Neural cell (in vitro differentiated cells): ENCODE data around the gene KNG1. TPM values are rescaled to one million over a fixed set of nuclear protein-coding genes. Genes with fewer than 3 reads are reported as not detected.

Experiments used
- H2AFZ ChIP-seq: fragments of 200-600, 300-800 bp; sonication (generic), shearing (Covaris generic); 2 replicates; pipeline ENCODE4 v1.6.0; 2014; ENCODE audit warnings: low read depth, mild to moderate bottlenecking, antibody characterized with exemption, low read length, moderate library complexity
- H3F3A ChIP-seq: fragments of 200-600 bp; shearing (Covaris generic); 2 replicates; pipeline ENCODE4 v1.6.1; 2016; ENCODE audit warnings: mild to moderate bottlenecking, moderate library complexity, mixed read lengths, antibody characterized with exemption, low read length; ENCODE audit not compliant: insufficient read depth, poor library complexity, severe bottlenecking
- H3K27ac ChIP-seq: fragments of 200-600, 300-800 bp; sonication (generic), shearing (Covaris generic); 2 replicates; pipeline ENCODE4 v1.5.1; 2014; ENCODE audit warnings: mild to moderate bottlenecking, low read length, moderate library complexity
- H3K27me3 ChIP-seq: fragments of 300-800, 200-600 bp; sonication (generic), shearing (Covaris generic); 2 replicates; pipeline ENCODE4 v1.6.0; 2014; ENCODE audit warnings: mild to moderate bottlenecking, low read depth, low read length, moderate library complexity; ENCODE audit not compliant: insufficient read depth
- H3K36me3 ChIP-seq: fragments of 300-800, 200-600 bp; sonication (generic), shearing (Covaris generic); 2 replicates; pipeline ENCODE4 v1.5.1; 2014; ENCODE audit warnings: mild to moderate bottlenecking, antibody characterized with exemption, low read length, moderate library complexity; ENCODE audit not compliant: insufficient read depth
- H3K4me2 ChIP-seq: fragments of 300-800, 200-600 bp; sonication (generic), shearing (Covaris generic); 2 replicates; pipeline ENCODE4 v1.6.0; 2014; ENCODE audit warnings: mild to moderate bottlenecking, low read length
- H3K4me3 ChIP-seq: fragments of 300-800, 200-600 bp; sonication (generic), shearing (Covaris generic); 2 replicates; pipeline ENCODE4 v1.5.1; 2014; ENCODE audit warnings: mild to moderate bottlenecking, low read length, moderate library complexity
- H3K79me2 ChIP-seq: fragments of 200-600 bp; shearing (Covaris generic); replicated peaks from 2 replicates; pipeline ENCODE4 v1.6.0; 2014; ENCODE audit warnings: mild to moderate bottlenecking, low read length, moderate library complexity; ENCODE audit not compliant: insufficient read depth
- H3K9ac ChIP-seq: fragments of 300-800, 200-600 bp; sonication (generic), shearing (Covaris generic); 2 replicates; pipeline ENCODE4 v1.6.1; 2016; ENCODE audit warnings: mild to moderate bottlenecking, low read length, mixed read lengths
- H3K9me2 ChIP-seq: fragments of 200-600 bp; shearing (Covaris generic); 2 replicates; pipeline ENCODE4 v1.6.1; 2016; ENCODE audit warnings: mild to moderate bottlenecking, low read length, mixed read lengths; ENCODE audit not compliant: insufficient read depth
- H3K9me3 ChIP-seq: fragments of 200-600, 300-800 bp; sonication (generic), shearing (Covaris generic); 2 replicates; pipeline ENCODE4 v1.6.1; 2016; ENCODE audit warnings: mild to moderate bottlenecking, mixed run types, low read length, moderate library complexity, mixed read lengths
- H4K20me1 ChIP-seq: fragments of 200-600 bp; shearing (Covaris generic); 2 replicates; pipeline ENCODE4 v1.6.1; 2016; ENCODE audit warnings: mild to moderate bottlenecking, mixed run types; ENCODE audit not compliant: insufficient read depth
- EP300 ChIP-seq: fragments of 450-650 bp; conservative IDR thresholded peaks from 2 replicates; pipeline ENCODE4 v1.6.1; 2014; ENCODE audit warnings: antibody characterized with exemption, mild to moderate bottlenecking, moderate library complexity; ENCODE audit not compliant: poor library complexity, severe bottlenecking
- EZH2 ChIP-seq: fragments of 200-600, 300-800 bp; shearing (Covaris generic), sonication (generic); IDR thresholded peaks from 2 replicates; pipeline ENCODE4 v1.6.1; 2014; ENCODE audit warnings: antibody characterized with exemption, low read length, borderline replicate concordance, mild to moderate bottlenecking; ENCODE audit not compliant: insufficient read depth, poor library complexity, severe bottlenecking
- MXI1 ChIP-seq: fragments of 450-650 bp; conservative IDR thresholded peaks from 2 replicates; pipeline ENCODE4 v1.6.1; 2014; ENCODE audit warnings: antibody characterized with exemption, mild to moderate bottlenecking; ENCODE audit not compliant: poor library complexity, severe bottlenecking
- POLR2AphosphoS5 ChIP-seq: IDR thresholded peaks from 2 replicates; pipeline ENCODE4 v1.6.1; 2012
- RAD21 ChIP-seq: fragments of 450-650 bp; conservative IDR thresholded peaks from 2 replicates; pipeline ENCODE4 v1.6.1; 2014; ENCODE audit warnings: antibody characterized with exemption, mild to moderate bottlenecking, moderate library complexity
- REST ChIP-seq: IDR thresholded peaks from 2 replicates; pipeline ENCODE4 v1.6.1; 2012; ENCODE audit warnings: borderline replicate concordance
- SMC3 ChIP-seq: fragments of 450-650 bp; conservative IDR thresholded peaks from 2 replicates; pipeline ENCODE4 v1.6.1; 2014; ENCODE audit warnings: antibody characterized with exemption, mild to moderate bottlenecking, moderate library complexity; ENCODE audit not compliant: poor library complexity
- TAF1 ChIP-seq: IDR thresholded peaks from 2 replicates; pipeline ENCODE4 v1.6.1; 2012; ENCODE audit warnings: low read depth
- polyA plus RNA-seq: library from polyadenylated mRNA; depleted of rRNA; stranded (reverse); fragments of >200 nt; gene quantifications from 2 replicates; pipeline ENCODE4 v1.2.3, GENCODE V29; 2014
- TF ChIP-seq, protein P1 (sequence below): fragments of 450-650 bp; IDR thresholded peaks from 2 replicates; pipeline ENCODE4 v1.5.1; 2014; ENCODE audit warnings: antibody characterized with exemption, mild to moderate bottlenecking, moderate library complexity; ENCODE audit not compliant: poor library complexity, severe bottlenecking

Gene KNG1
- polyA plus RNA-seq, 1 donor from 2014 or later = not detected

DNA sequence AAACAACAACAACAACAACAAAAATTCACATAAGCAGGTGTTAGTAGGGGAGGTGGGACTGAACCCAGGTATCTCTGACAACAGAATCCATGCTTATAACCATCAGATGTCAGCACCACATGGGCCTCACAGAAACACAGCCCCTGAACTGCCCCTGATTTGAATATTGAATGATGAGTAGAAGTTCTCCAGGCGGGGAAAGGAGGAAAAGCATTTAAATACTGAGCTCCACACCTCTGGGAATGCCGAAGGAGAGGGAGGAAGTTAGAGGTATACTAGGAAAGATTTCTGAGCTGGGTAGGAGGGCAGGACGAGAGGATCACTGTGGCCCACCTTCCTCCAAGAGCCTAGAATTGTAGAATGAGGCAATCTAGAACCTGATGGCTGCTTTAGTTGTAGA, 34.3 kb downstream of the KNG1 start:
- Histone ChIP-seq H3K9me2 (no peaks in the 10 kb centered on the region), H3K4me3 (no peak overlapping the region), H3F3A (no peaks in the 10 kb centered on the region), H3K9me3 (no peaks in the 10 kb centered on the region), H3K27me3 (no peaks in the 10 kb centered on the region), H2AFZ (no peak overlapping the region), H3K9ac (no peak overlapping the region), H3K36me3 (no peaks in the 10 kb centered on the region), H3K27ac (no peak overlapping the region), H3K79me2 (no peaks in the 10 kb centered on the region), H3K4me2 (no peak overlapping the region), H4K20me1 (no peaks in the 10 kb centered on the region)
- TF ChIP-seq MXI1 (no peak), EZH2 (no peak), SMC3 (no peak), EP300 (no peak)
- TF ChIP-seq, protein P1, sequence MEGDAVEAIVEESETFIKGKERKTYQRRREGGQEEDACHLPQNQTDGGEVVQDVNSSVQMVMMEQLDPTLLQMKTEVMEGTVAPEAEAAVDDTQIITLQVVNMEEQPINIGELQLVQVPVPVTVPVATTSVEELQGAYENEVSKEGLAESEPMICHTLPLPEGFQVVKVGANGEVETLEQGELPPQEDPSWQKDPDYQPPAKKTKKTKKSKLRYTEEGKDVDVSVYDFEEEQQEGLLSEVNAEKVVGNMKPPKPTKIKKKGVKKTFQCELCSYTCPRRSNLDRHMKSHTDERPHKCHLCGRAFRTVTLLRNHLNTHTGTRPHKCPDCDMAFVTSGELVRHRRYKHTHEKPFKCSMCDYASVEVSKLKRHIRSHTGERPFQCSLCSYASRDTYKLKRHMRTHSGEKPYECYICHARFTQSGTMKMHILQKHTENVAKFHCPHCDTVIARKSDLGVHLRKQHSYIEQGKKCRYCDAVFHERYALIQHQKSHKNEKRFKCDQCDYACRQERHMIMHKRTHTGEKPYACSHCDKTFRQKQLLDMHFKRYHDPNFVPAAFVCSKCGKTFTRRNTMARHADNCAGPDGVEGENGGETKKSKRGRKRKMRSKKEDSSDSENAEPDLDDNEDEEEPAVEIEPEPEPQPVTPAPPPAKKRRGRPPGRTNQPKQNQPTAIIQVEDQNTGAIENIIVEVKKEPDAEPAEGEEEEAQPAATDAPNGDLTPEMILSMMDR = no peak

- no peak overlapping the region for H3K9ac ChIP-seq
- TF ChIP-seq, protein P1 = no peak
- TF ChIP-seq SMC3 (no peak), REST (no peak), RAD21 (no peak), TAF1 (no peak), EZH2 (no peak), EP300 (no peak), POLR2AphosphoS5 (no peak), MXI1 (no peak)
- H3K36me3 ChIP-seq = no peaks in the 10 kb centered on the region
- no peak overlapping the region for H3K4me2 ChIP-seq
- H3K27me3 ChIP-seq = no peaks in the 10 kb centered on the region
- no peaks in the 10 kb centered on the region for H3K9me2 ChIP-seq
- no peak overlapping the region for H2AFZ ChIP-seq
- no peaks in the 10 kb centered on the region for H3F3A ChIP-seq
- H4K20me1 ChIP-seq = no peaks in the 10 kb centered on the region
- no peaks in the 10 kb centered on the region for H3K79me2 ChIP-seq
- no peak overlapping the region for H3K4me3 ChIP-seq
- no peak overlapping the region for H3K27ac ChIP-seq
- no peaks in the 10 kb centered on the region for H3K9me3 ChIP-seq
Observed at GRCh38 chr3:186754006-186754405, 36.8 kb downstream of the KNG1 start.
